Stomach (tissue), 4 donors: ENCODE results near the gene SMYD3.

Experiments
- CTCF ChIP-seq, 7 experiments: fragments of 450-650 bp in 4 of 7; fragments of 200-600 bp in 3 of 7; sonication (generic) in 3 of 7; IDR thresholded peaks; one replicate each; pipeline ENCODE4 v1.5.1; 2016 to 2019; ENCODE audit warnings: antibody characterized with exemption in 7 of 7, control low read depth in 2 of 7, mild to moderate bottlenecking in 1 of 7
- EP300 ChIP-seq: sonication (generic); formaldehyde crosslinking; IDR thresholded peaks from one replicate; pipeline ENCODE4 v1.6.1; 2017; ENCODE audit warnings: antibody characterized with exemption
- POLR2A ChIP-seq, 4 donors: fragments of 450-650 bp; IDR thresholded peaks; one replicate each; pipeline ENCODE4 v1.6.1; 2016; ENCODE audit warnings: antibody characterized with exemption in 4 of 4, control low read depth in 2 of 4, mild to moderate bottlenecking in 1 of 4, moderate library complexity in 1 of 4
- POLR2AphosphoS5 ChIP-seq, 3 donors: sonication (generic); formaldehyde crosslinking; IDR thresholded peaks; one replicate each; pipeline ENCODE4 v1.6.1; 2016; ENCODE audit warnings: antibody characterized with exemption in 3 of 3

GRCh38 chr1:246476771-246477170 is 30.3 kb downstream of the SMYD3 start:
- TF ChIP-seq POLR2AphosphoS5 (IDR thresholded peaks at IDR 0.05) (no peak), CTCF (IDR thresholded peaks at IDR 0.05) (no peak), POLR2A (IDR thresholded peaks at IDR 0.05) (no peak), EP300 (no peak)
